Measurements from ENCODE around the gene DNAJC21.
A peak's percentile ranks its signal among the peaks of the same experiment; 100 is the strongest.

Gene DNAJC21

GRCh38 chr5:34892414-34892813 lies 36.9 kb upstream of the DNAJC21 start:
- no peaks in the 10 kb centered on the region for H3K4me1 ChIP-seq (ENCODE audit: insufficient read depth, poor library complexity, severe bottlenecking)
- H3K9me3 ChIP-seq (ENCODE audit: severe bottlenecking), result no peaks in the 10 kb centered on the region
- DNase-seq (ENCODE audit: low spot score) (no peak), ATAC-seq (ENCODE audit: low read depth) (no peak)
- no peak overlapping the region for H3K27ac ChIP-seq (ENCODE audit: poor library complexity, severe bottlenecking)
- H3K27me3 ChIP-seq (ENCODE audit: insufficient read depth, poor library complexity, severe bottlenecking), result no peaks in the 10 kb centered on the region
- H3K4me3 ChIP-seq (ENCODE audit: severe bottlenecking), result no peak overlapping the region
- no peak for TF ChIP-seq CTCF (IDR thresholded peaks at IDR 0.05; ENCODE audit: poor library complexity, severe bottlenecking)
- no peaks in the 10 kb centered on the region for H3K36me3 ChIP-seq (ENCODE audit: low read depth)

DNA sequence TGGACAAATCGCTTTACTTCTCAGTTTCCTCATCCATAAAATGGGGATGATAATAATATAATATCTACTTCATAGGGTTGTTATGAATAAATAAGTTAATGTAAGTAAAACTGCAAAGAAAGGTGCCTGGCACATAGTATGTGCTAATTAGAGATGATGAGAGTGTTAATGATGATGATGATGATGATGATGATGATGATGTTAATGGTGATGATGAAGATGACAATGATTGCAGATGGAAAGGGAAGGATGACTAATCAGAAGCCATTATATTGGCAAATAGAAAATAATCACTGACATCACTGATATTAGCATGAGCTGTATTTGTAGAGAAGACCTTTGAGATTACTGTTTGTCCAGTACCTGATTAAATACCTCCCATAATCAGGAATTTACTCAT lies 34.6 kb upstream of the DNAJC21 start:
- DNase-seq (ENCODE audit: low spot score) (no peak), ATAC-seq (ENCODE audit: low read depth) (no peak)
- Histone ChIP-seq H3K27ac (ENCODE audit: poor library complexity, severe bottlenecking) (no peak overlapping the region), H3K27me3 (ENCODE audit: insufficient read depth, poor library complexity, severe bottlenecking) (no peaks in the 10 kb centered on the region), H3K4me3 (ENCODE audit: severe bottlenecking) (no peak overlapping the region), H3K4me1 (ENCODE audit: insufficient read depth, poor library complexity, severe bottlenecking) (peaks cover 6% of the 10 kb centered on the region), H3K36me3 (ENCODE audit: low read depth) (no peaks in the 10 kb centered on the region), H3K9me3 (ENCODE audit: severe bottlenecking) (no peaks in the 10 kb centered on the region)
- no peak for TF ChIP-seq CTCF (IDR thresholded peaks at IDR 0.05; ENCODE audit: poor library complexity, severe bottlenecking)

DNA sequence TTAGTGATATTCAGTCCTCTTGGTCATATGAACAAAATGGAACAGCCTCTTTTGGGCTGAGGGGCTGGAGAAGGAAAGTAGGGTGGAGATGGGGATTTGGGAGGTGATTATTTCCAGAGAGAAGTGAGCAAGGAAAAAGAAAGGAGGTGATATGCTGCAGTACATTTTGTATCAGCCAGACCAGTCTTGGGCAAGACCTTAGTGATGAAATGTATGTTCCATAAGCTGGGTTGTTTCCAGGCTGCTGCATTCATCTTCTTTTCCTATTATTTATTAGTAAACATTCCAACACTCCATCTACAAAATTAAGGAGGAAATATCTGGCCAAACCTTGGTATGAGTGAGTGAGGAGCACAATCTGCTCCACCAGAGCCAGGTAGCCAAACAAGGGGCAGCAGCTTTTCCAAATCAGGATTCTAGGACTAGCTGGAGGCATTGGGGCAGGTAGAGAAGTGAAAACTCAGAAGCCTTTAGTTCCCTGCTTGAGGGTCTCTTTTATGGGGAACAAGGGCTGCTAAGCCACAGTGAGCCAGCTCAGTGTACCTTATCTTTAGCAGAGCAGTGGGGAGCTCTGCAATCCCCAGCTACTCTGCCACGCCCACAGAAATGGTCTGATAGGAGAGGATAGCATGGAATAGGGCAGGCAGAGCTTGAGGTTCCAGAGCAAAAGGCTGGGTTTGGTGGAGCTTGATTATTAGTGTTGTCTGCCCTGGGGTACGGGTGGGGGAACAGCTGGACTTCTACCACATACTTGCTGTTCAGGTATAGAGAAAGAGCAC lies 33.5 kb upstream of the DNAJC21 start:
- Histone ChIP-seq H3K4me1 (ENCODE audit: insufficient read depth, poor library complexity, severe bottlenecking) (peaks cover 6% of the 10 kb centered on the region), H3K27ac (ENCODE audit: poor library complexity, severe bottlenecking) (no peak overlapping the region), H3K9me3 (ENCODE audit: severe bottlenecking) (no peaks in the 10 kb centered on the region), H3K4me3 (ENCODE audit: severe bottlenecking) (no peak overlapping the region), H3K36me3 (ENCODE audit: low read depth) (no peaks in the 10 kb centered on the region), H3K27me3 (ENCODE audit: insufficient read depth, poor library complexity, severe bottlenecking) (no peaks in the 10 kb centered on the region)
- ATAC-seq (ENCODE audit: low read depth) (no peak), DNase-seq (ENCODE audit: low spot score) (no peak)
- TF ChIP-seq CTCF (IDR thresholded peaks at IDR 0.05; ENCODE audit: poor library complexity, severe bottlenecking), result no peak

- DNase-seq (ENCODE audit: low spot score), result no peak
- Histone ChIP-seq H3K27ac (ENCODE audit: poor library complexity, severe bottlenecking) (no peak overlapping the region), H3K27me3 (ENCODE audit: insufficient read depth, poor library complexity, severe bottlenecking) (no peaks in the 10 kb centered on the region), H3K4me3 (ENCODE audit: severe bottlenecking) (no peak overlapping the region), H3K9me3 (ENCODE audit: severe bottlenecking) (no peaks in the 10 kb centered on the region), H3K36me3 (ENCODE audit: low read depth) (peaks cover 9% of the 10 kb centered on the region; the same call in 1 of the 2 replicates), H3K4me1 (ENCODE audit: insufficient read depth, poor library complexity, severe bottlenecking) (peaks cover 6% of the 10 kb centered on the region)
- peak; percentile 38 for ATAC-seq (ENCODE audit: low read depth)
- TF ChIP-seq CTCF (IDR thresholded peaks at IDR 0.05; ENCODE audit: poor library complexity, severe bottlenecking), result no peak
These were observed 31.7 kb upstream of the DNAJC21 start for GRCh38 chr5:34897646-34898045.

- no peak overlapping the region for H3K27ac ChIP-seq (ENCODE audit: poor library complexity, severe bottlenecking)
These were observed 31.0 kb upstream of the DNAJC21 start for GRCh38 chr5:34898258-34898895.

More at GRCh38 chr5:34898258-34898895, 31.0 kb upstream of the DNAJC21 start:
- DNase-seq (ENCODE audit: low spot score) (no peak), ATAC-seq (ENCODE audit: low read depth) (peak; percentile 84)
- no peak overlapping the region for H3K4me3 ChIP-seq (ENCODE audit: severe bottlenecking)
- H3K4me1 ChIP-seq (ENCODE audit: insufficient read depth, poor library complexity, severe bottlenecking), result peaks cover 6% of the 10 kb centered on the region
- H3K9me3 ChIP-seq (ENCODE audit: severe bottlenecking), result no peaks in the 10 kb centered on the region
- peaks cover 15% of the 10 kb centered on the region for H3K36me3 ChIP-seq (ENCODE audit: low read depth)
- peak; percentile 96 for TF ChIP-seq CTCF (IDR thresholded peaks at IDR 0.05; ENCODE audit: poor library complexity, severe bottlenecking)
- no peaks in the 10 kb centered on the region for H3K27me3 ChIP-seq (ENCODE audit: insufficient read depth, poor library complexity, severe bottlenecking)

Data from RWPE2 (cell line).